ENCODE data around the gene DUSP28. TPM values are rescaled to one million over a fixed set of nuclear protein-coding genes. Genes with fewer than 3 reads are reported as not detected.

Gene DUSP28
- total and polyA plus RNA-seq, 2 experiments from 2014 or later: 2.7 to 4.3 TPM

DNA sequence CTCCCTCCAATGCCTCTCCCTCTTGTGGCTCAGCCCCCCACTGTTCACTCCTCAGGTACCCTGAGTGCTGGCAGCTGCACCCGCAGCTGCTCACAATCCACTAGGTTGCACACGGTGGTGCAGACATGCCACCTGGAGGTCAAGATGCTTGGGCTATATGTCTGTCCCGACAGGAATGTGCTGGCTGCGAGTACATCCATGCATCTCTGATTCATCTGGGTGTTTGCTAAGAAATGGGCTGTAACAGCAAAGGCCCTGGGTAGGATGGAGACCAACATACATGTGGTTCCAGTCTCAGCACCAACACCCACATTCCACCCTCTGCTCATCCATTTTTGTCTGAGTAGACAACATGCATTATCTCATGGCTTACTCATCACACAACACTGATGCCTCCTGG, 33.6 kb upstream of the DUSP28 start:
- Mint-ChIP-seq H3K4me3 (no peak overlapping the region), H3K9me3 (peaks cover 83% of the 10 kb centered on the region), H3K36me3 (ENCODE audit: low read depth) (peaks cover 80% of the 10 kb centered on the region), H3K27ac (no peak overlapping the region), H3K4me1 (no peaks in the 10 kb centered on the region; the same call in 2 of the 3 replicates), H3K27me3 (ENCODE audit: insufficient read depth, low read depth, poor library complexity) (peaks cover 5% of the 10 kb centered on the region)
- H3K36me3 ChIP-seq (ENCODE audit: insufficient read depth): peaks cover 5% of the 10 kb centered on the region; the same call in 1 of the 2 replicates
- ATAC-seq (no peak), DNase-seq (ENCODE audit: low spot score) (no peak)
- H3K79me2 ChIP-seq (replicated peaks; ENCODE audit: insufficient read depth): no peaks in the 10 kb centered on the region
- TF ChIP-seq STAT1 (IDR thresholded peaks at IDR 0.05; ENCODE audit: unreplicated experiment): no peak
- TF ChIP-seq, protein P1, sequence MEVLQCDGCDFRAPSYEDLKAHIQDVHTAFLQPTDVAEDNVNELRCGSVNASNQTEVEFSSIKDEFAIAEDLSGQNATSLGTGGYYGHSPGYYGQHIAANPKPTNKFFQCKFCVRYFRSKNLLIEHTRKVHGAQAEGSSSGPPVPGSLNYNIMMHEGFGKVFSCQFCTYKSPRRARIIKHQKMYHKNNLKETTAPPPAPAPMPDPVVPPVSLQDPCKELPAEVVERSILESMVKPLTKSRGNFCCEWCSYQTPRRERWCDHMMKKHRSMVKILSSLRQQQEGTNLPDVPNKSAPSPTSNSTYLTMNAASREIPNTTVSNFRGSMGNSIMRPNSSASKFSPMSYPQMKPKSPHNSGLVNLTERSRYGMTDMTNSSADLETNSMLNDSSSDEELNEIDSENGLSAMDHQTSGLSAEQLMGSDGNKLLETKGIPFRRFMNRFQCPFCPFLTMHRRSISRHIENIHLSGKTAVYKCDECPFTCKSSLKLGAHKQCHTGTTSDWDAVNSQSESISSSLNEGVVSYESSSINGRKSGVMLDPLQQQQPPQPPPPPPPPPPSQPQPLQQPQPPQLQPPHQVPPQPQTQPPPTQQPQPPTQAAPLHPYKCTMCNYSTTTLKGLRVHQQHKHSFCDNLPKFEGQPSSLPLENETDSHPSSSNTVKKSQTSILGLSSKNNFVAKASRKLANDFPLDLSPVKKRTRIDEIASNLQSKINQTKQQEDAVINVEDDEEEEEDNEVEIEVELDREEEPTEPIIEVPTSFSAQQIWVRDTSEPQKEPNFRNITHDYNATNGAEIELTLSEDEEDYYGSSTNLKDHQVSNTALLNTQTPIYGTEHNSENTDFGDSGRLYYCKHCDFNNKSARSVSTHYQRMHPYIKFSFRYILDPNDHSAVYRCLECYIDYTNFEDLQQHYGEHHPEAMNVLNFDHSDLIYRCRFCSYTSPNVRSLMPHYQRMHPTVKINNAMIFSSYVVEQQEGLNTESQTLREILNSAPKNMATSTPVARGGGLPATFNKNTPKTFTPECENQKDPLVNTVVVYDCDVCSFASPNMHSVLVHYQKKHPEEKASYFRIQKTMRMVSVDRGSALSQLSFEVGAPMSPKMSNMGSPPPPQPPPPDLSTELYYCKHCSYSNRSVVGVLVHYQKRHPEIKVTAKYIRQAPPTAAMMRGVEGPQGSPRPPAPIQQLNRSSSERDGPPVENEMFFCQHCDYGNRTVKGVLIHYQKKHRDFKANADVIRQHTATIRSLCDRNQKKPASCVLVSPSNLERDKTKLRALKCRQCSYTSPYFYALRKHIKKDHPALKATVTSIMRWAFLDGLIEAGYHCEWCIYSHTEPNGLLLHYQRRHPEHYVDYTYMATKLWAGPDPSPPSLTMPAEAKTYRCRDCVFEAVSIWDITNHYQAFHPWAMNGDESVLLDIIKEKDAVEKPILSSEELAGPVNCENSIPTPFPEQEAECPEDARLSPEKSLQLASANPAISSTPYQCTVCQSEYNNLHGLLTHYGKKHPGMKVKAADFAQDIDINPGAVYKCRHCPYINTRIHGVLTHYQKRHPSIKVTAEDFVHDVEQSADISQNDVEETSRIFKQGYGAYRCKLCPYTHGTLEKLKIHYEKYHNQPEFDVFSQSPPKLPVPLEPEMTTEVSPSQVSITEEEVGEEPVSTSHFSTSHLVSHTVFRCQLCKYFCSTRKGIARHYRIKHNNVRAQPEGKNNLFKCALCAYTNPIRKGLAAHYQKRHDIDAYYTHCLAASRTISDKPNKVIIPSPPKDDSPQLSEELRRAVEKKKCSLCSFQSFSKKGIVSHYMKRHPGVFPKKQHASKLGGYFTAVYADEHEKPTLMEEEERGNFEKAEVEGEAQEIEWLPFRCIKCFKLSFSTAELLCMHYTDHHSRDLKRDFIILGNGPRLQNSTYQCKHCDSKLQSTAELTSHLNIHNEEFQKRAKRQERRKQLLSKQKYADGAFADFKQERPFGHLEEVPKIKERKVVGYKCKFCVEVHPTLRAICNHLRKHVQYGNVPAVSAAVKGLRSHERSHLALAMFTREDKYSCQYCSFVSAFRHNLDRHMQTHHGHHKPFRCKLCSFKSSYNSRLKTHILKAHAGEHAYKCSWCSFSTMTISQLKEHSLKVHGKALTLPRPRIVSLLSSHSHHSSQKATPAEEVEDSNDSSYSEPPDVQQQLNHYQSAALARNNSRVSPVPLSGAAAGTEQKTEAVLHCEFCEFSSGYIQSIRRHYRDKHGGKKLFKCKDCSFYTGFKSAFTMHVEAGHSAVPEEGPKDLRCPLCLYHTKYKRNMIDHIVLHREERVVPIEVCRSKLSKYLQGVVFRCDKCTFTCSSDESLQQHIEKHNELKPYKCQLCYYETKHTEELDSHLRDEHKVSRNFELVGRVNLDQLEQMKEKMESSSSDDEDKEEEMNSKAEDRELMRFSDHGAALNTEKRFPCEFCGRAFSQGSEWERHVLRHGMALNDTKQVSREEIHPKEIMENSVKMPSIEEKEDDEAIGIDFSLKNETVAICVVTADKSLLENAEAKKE (CRISPR knock-in tag; IDR thresholded peaks at IDR 0.05): no peak
- no peak for TF ChIP-seq CREB1 (CRISPR knock-in tag; IDR thresholded peaks at IDR 0.05; ENCODE audit: low read depth)
- no peak for TF ChIP-seq EZH2phosphoT487 (IDR thresholded peaks at IDR 0.05; ENCODE audit: unreplicated experiment)
- no peak for TF ChIP-seq ZNF114 (CRISPR knock-in tag; IDR thresholded peaks at IDR 0.05)
- TF ChIP-seq, protein P2, sequence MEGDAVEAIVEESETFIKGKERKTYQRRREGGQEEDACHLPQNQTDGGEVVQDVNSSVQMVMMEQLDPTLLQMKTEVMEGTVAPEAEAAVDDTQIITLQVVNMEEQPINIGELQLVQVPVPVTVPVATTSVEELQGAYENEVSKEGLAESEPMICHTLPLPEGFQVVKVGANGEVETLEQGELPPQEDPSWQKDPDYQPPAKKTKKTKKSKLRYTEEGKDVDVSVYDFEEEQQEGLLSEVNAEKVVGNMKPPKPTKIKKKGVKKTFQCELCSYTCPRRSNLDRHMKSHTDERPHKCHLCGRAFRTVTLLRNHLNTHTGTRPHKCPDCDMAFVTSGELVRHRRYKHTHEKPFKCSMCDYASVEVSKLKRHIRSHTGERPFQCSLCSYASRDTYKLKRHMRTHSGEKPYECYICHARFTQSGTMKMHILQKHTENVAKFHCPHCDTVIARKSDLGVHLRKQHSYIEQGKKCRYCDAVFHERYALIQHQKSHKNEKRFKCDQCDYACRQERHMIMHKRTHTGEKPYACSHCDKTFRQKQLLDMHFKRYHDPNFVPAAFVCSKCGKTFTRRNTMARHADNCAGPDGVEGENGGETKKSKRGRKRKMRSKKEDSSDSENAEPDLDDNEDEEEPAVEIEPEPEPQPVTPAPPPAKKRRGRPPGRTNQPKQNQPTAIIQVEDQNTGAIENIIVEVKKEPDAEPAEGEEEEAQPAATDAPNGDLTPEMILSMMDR (conservative IDR thresholded peaks at IDR 0.05; ENCODE audit: low read depth in 2 of 2): no peak
- TF ChIP-seq ZNF331 (CRISPR knock-in tag; IDR thresholded peaks at IDR 0.05; ENCODE audit: low read depth): no peak
- TF ChIP-seq POLR2AphosphoS5 (IDR thresholded peaks at IDR 0.05; ENCODE audit: low read depth): no peak
- no peak for TF ChIP-seq NANOG (IDR thresholded peaks at IDR 0.05; ENCODE audit: borderline replicate concordance)
- no peak for TF ChIP-seq JUNB (IDR thresholded peaks at IDR 0.05; ENCODE audit: unreplicated experiment)
- TF ChIP-seq, protein P3, sequence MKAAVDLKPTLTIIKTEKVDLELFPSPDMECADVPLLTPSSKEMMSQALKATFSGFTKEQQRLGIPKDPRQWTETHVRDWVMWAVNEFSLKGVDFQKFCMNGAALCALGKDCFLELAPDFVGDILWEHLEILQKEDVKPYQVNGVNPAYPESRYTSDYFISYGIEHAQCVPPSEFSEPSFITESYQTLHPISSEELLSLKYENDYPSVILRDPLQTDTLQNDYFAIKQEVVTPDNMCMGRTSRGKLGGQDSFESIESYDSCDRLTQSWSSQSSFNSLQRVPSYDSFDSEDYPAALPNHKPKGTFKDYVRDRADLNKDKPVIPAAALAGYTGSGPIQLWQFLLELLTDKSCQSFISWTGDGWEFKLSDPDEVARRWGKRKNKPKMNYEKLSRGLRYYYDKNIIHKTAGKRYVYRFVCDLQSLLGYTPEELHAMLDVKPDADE (IDR thresholded peaks at IDR 0.05): no peak
- TF ChIP-seq, protein P4, sequence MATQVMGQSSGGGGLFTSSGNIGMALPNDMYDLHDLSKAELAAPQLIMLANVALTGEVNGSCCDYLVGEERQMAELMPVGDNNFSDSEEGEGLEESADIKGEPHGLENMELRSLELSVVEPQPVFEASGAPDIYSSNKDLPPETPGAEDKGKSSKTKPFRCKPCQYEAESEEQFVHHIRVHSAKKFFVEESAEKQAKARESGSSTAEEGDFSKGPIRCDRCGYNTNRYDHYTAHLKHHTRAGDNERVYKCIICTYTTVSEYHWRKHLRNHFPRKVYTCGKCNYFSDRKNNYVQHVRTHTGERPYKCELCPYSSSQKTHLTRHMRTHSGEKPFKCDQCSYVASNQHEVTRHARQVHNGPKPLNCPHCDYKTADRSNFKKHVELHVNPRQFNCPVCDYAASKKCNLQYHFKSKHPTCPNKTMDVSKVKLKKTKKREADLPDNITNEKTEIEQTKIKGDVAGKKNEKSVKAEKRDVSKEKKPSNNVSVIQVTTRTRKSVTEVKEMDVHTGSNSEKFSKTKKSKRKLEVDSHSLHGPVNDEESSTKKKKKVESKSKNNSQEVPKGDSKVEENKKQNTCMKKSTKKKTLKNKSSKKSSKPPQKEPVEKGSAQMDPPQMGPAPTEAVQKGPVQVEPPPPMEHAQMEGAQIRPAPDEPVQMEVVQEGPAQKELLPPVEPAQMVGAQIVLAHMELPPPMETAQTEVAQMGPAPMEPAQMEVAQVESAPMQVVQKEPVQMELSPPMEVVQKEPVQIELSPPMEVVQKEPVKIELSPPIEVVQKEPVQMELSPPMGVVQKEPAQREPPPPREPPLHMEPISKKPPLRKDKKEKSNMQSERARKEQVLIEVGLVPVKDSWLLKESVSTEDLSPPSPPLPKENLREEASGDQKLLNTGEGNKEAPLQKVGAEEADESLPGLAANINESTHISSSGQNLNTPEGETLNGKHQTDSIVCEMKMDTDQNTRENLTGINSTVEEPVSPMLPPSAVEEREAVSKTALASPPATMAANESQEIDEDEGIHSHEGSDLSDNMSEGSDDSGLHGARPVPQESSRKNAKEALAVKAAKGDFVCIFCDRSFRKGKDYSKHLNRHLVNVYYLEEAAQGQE (IDR thresholded peaks at IDR 0.05; ENCODE audit: unreplicated experiment): no peak
- no peak for TF ChIP-seq EZH2 (IDR thresholded peaks at IDR 0.05; ENCODE audit: low read depth, unreplicated experiment)
- no peak overlapping the region for H2AFZ ChIP-seq
- H3K9me2 ChIP-seq (ENCODE audit: insufficient read depth): peaks cover 3% of the 10 kb centered on the region; the same call in 1 of the 2 replicates
- no peaks in the 10 kb centered on the region for H3K4me1 ChIP-seq (ENCODE audit: insufficient read depth)
- H3K4me3 ChIP-seq: no peak overlapping the region
- H4K20me1 ChIP-seq (replicated peaks; ENCODE audit: insufficient read depth): no peaks in the 10 kb centered on the region
- H3F3A ChIP-seq (replicated peaks; ENCODE audit: low read depth): no peaks in the 10 kb centered on the region
- no peak overlapping the region for H3K4me2 ChIP-seq
- no peaks in the 10 kb centered on the region for H3K27me3 ChIP-seq (ENCODE audit: insufficient read depth)
- H3K27ac ChIP-seq (ENCODE audit: low read depth): no peak overlapping the region

Data from GM23338 (cell line).